Measurements from ENCODE around the gene PPP1R15B.

Gene PPP1R15B

GRCh38 chr1:204420039-204421004 is 8.7 kb upstream of the PPP1R15B start:
- DNase-seq (ENCODE audit: low read depth), result no peak

- no peak for DNase-seq (ENCODE audit: low read depth)
Observed at GRCh38 chr1:204419064-204419403, 7.4 kb upstream of the PPP1R15B start.

- no peak for DNase-seq (ENCODE audit: low read depth)
Observed at GRCh38 chr1:204418174-204419063, 6.8 kb upstream of the PPP1R15B start.

- peak; percentile 100 for DNase-seq (ENCODE audit: low read depth)
Observed at GRCh38 chr1:204417074-204417997, 5.7 kb upstream of the PPP1R15B start.

GRCh38 chr1:204416589-204417073 is 5.0 kb upstream of the PPP1R15B start:
- no peak for DNase-seq (ENCODE audit: low read depth)

- DNase-seq (ENCODE audit: low read depth), result no peak
Observed at GRCh38 chr1:204415351-204415750, 3.7 kb upstream of the PPP1R15B start.

GRCh38 chr1:204414016-204414415 is 2.4 kb upstream of the PPP1R15B start:
- DNase-seq (ENCODE audit: low read depth), result no peak

- DNase-seq (ENCODE audit: low read depth), result no peak
Observed at GRCh38 chr1:204413170-204413535, 1.5 kb upstream of the PPP1R15B start.

- DNase-seq (ENCODE audit: low read depth), result peak; percentile 51
Observed at GRCh38 chr1:204410688-204411450, 748 bp downstream of the PPP1R15B start.

GRCh38 chr1:204409836-204410687 is 1.6 kb downstream of the PPP1R15B start:
- DNase-seq (ENCODE audit: low read depth), result peak; percentile 12

GRCh38 chr1:204409123-204409522 is 2.5 kb downstream of the PPP1R15B start:
- peak; percentile 33 for DNase-seq (ENCODE audit: low read depth)

GRCh38 chr1:204408602-204409001 is 3.0 kb downstream of the PPP1R15B start:
- DNase-seq (ENCODE audit: low read depth), result no peak

GRCh38 chr1:204408074-204408507 is 3.5 kb downstream of the PPP1R15B start:
- peak; percentile 80 for DNase-seq (ENCODE audit: low read depth)

GRCh38 chr1:204407295-204407971 is 4.2 kb downstream of the PPP1R15B start:
- no peak for DNase-seq (ENCODE audit: low read depth)

GRCh38 chr1:204406621-204407020 is 5.0 kb downstream of the PPP1R15B start:
- no peak for DNase-seq (ENCODE audit: low read depth)

- peak; percentile 9 for DNase-seq (ENCODE audit: low read depth)
Observed at GRCh38 chr1:204405988-204406387, 5.6 kb downstream of the PPP1R15B start.

GRCh38 chr1:204404629-204405028 is 7.0 kb downstream of the PPP1R15B start:
- DNase-seq (ENCODE audit: low read depth), result no peak

- DNase-seq (ENCODE audit: low read depth), result no peak
Observed at GRCh38 chr1:204402391-204402790, 9.2 kb downstream of the PPP1R15B start.

- no peak for DNase-seq (ENCODE audit: low read depth)
Observed at GRCh38 chr1:204401730-204402129, 9.9 kb downstream of the PPP1R15B start.
